NCI-H748 treated with DMSO at 0.1 percent for 48 hours (cell line): Measurements from ENCODE around the gene ERCC1.

Source experiments
- DNase-seq: peaks from one replicate; lab custom pipeline; 2025; lab: John Stamatoyannopoulos, UW

The ERCC1 gene

GRCh38 chr19:45423589-45424190 lies at the start of gene ERCC1:
ERCC1 (minus strand) TSS chr19:45423917; CDS start chr19:45423374, 543 bp downstream.
- peak; percentile 99 for DNase-seq

- no peak for DNase-seq
These were observed 49.6 kb upstream of the ERCC1 start for GRCh38 chr19:45473367-45473681.

GRCh38 chr19:45472563-45473366 lies 49.0 kb upstream of the ERCC1 start:
- DNase-seq: no peak

DNA sequence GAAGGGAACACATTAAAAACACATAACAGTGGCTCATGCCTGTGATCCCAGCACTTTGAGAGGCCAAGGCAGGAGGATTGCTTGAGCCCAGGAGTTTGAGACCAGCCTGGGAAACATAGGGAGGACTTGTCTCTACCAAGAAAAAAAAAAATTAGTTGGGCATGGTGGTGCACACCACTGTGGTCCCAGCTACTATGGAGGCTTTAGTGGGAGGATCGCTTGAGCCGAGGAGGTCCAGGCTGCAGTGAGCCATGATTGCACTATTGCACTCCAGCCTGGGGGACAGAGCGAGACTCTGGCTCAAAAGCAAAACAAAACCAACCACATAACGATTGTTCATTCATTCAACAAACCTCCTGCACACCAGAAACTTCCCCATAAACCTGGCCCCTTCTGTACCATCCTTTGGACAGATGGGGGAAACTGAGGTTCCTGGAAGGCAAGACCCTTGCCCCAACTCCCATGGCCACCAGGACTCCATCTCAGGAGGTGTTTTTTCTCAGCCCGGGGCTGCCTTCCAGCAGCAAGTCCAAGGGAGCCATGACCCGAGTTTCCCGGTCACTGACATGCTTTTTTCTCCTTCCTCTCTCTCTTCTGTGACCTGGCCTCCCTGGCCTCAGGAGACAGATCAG lies 48.3 kb upstream of the ERCC1 start:
- no peak for DNase-seq

DNA sequence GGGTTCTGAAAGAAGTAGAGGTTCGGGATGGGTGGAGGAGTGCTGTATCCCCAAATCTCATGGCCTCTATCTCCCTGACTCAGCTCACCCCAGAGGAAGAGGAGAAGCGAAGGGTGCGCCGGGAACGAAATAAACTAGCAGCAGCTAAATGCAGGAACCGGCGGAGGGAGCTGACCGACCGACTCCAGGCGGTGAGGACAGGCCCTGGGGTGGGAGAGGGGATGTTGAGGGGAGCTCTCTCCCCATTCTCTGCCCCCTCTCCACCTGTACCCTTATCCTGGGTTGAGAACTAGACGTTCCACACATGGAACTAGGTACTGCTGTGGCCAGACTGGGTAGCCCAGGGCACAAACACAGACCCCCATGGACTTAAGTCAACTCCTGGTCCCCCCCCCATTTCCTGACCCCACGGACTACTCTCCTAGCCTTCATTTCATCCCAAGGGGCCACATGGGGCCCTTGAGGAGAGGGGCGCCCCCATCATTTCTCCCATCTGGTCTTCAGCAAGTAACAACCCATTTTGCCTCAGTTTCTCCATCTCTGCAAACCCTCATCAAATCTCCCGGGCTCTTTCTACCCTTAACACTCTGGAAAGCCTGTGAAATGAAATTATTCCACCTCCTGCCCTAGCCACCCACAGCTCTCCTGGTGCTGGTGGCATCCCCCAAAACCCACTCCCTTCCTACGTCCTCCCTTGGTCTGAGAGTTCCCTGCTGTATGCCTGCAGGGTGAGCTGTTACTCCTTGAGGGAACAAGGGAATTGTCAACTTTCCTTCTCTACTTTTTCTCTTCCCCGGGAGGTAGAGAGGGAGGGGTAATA lies 47.6 kb upstream of the ERCC1 start:
- DNase-seq: no peak

DNA sequence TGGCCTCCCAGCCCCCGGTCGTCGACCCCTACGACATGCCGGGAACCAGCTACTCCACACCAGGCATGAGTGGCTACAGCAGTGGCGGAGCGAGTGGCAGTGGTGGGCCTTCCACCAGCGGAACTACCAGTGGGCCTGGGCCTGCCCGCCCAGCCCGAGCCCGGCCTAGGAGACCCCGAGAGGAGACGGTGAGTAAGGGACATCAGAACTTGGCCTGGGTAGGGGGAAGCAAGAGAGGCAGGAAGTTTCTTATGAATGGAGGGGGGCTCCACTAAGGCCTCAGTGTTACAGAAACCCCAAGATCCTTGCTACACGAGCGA lies 47.0 kb upstream of the ERCC1 start:
- no peak for DNase-seq

DNA sequence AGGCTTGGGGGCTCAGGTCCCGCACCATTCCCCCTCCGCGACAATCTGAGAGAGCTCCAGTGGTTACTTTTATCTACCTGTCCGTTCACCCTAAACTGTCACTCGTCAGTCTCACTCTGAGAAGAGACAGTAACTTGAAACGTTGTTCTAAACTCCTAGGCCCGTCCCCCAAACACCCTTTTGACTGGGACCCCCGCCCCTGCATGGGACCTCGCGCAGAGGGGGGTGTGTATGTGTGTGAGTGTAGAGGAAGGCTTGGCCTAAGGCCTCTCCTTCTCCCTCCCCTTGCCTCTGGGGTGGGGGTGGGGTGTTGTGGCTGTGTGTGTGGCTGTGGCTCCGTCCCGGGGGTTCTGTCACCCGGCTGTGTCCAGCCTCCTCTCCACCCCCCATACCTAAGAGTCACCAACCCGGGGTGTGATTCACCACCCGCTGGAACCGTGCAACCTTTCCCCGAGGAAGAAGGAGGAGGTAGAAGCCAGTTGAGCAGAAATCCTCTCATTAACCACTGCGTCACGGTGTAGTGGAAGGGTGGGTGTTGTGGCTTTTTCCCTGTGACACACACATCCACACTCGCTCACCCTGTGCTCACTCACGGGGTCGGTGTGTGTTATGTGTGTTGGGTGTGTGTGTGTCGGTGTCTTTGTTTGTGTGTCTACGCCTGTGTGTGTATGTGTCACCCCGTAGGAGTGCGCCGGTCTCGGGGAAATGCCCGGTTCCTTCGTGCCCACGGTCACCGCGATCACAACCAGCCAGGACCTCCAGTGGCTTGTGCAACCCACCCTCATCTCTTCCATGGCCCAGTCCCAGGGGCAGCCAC lies 46.4 kb upstream of the ERCC1 start:
- DNase-seq: no peak

DNA sequence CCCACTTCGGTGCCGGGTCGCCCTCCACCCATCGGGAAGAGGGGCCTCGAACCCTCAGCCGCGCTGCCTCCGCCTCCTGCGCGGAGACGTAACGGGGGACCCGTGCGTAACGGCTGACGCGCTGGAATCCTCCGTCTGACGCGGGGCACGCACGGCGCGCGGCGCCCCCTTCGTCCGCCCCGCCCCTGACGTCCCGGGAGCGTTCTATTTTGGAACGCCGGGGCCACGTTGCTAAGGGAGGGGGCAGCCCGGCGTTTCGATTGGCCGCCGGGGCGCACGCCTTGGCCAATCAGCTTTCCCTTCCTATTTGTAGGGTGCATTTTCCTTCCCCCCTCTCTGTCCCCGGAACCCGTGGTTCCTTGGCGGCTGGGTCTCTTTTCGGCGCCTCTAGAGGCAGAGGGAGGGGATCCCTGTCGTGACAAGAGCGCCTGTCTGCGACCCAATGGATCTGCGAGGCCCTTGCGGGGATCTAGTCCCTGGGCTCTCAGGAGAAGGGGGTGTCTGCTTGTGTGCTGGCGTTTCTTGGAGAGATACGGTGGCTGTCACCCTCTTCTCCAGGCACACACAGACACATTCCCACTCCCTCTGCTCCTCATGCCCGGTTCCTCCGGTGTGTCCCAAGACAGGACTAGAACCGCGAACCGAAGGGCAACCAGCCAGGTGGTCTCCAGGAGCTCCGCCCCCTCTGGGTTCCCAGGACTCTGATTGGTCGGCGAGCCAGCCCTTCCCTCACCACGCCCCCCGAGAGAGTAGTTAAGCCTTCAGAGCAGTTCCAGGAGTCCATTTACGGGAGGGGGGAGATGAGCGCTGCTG lies 45.6 kb upstream of the ERCC1 start:
- peak; percentile 80 for DNase-seq

DNA sequence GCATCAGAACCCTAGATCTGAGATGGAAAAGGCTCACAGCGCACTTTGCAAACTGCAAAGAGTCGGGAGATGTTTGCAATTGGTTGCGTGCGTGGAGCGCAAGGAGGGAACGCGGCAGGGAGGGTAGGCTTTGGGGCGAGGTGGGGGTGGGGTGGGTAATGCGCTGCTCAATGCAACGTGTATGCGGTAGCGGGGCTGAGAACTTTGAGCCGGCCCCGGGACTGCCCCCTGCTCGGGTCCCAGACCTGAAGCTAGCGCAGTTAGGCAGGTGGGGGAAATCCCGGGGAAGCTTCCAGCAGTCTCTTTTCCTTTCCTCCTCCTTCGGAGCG lies 45.0 kb upstream of the ERCC1 start:
- no peak for DNase-seq

DNA sequence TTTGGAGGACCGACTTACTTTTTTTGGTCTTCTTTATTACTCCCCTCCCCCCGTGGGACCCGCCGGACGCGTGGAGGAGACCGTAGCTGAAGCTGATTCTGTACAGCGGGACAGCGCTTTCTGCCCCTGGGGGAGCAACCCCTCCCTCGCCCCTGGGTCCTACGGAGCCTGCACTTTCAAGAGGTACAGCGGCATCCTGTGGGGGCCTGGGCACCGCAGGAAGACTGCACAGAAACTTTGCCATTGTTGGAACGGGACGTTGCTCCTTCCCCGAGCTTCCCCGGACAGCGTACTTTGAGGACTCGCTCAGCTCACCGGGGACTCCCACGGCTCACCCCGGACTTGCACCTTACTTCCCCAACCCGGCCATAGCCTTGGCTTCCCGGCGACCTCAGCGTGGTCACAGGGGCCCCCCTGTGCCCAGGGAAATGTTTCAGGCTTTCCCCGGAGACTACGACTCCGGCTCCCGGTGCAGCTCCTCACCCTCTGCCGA lies 44.5 kb upstream of the ERCC1 start:
- DNase-seq: no peak

DNA sequence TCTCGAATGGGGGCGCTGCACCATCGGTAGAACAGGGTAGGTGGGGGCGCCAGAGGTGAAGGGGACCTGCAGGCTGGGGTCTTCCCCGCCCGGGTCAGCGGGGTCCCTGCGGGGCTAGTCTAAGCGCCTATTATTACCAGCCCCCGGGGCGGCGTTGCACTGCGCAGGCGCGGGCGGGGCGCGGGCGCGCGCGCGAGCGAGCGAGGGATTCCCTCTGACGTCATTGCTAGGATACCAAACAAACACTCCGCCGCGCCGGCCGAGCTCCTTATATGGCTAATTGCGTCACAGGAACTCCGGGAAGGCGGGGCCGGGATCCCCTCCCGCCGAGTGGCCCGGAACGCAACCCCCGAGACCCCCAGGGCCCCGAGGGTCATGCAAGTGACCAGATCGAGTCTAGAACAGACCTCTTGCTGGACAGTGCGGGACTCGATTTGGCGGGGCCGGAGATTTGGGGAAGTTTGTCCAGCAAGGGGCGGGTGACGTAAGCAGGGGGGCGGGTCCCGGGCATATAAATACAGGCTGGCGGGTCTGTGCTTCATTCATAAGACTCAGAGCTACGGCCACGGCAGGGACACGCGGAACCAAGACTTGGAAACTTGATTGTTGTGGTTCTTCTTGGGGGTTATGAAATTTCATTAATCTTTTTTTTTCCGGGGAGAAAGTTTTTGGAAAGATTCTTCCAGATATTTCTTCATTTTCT lies 43.9 kb upstream of the ERCC1 start, which contains the start of gene FOSB:
FOSB (plus strand) TSS at position 541 of the 703 bp plus-strand sequence. CDS start 591 bp downstream, outside the sequence.
- peak; percentile 91 for DNase-seq

DNA sequence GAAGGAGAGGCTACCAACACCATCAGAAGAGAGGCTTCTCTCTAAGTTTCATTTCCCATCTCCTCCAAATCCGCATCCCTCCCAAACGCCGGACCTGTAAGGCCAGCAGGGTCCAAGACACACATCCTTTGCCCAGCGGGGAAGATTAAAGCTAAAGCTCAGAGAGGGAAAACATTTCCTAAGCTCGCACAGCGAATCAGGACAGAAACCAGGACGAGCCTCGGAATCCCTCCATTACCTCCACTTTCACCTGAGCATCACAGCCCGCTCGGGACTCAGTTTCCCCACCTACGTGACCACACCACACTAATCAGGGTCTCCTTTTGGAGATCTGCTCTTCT lies 43.4 kb upstream of the ERCC1 start:
- peak; percentile 48 for DNase-seq

DNA sequence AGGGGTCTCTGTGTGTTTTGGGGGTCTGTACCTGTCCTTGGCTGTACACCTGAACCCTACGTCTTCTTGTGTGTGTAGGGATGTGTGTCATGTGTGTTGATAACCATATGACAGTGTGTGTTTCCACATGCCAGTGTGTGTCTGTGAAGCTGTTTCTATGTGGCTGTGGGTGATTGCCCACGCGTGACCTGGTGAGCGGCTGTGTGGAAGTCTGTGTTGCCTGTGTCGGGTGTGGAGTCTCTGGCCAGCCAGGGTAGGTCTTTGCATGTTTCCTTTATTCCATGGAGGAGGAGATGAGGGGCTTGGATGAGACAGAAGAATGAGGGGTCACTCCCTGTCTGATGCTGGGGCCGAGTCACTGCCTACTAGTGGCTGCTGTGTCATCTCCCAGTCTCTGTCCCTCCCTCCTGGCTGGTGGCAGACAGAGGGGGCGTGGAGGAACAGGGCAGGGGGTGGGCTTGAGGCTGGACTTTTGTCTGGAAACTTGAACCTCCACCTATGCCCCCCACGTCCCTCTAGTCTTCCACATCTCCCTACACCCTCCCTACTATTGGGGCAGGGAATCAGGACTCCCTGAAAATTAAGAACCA lies 41.2 kb upstream of the ERCC1 start:
- no peak for DNase-seq

DNA sequence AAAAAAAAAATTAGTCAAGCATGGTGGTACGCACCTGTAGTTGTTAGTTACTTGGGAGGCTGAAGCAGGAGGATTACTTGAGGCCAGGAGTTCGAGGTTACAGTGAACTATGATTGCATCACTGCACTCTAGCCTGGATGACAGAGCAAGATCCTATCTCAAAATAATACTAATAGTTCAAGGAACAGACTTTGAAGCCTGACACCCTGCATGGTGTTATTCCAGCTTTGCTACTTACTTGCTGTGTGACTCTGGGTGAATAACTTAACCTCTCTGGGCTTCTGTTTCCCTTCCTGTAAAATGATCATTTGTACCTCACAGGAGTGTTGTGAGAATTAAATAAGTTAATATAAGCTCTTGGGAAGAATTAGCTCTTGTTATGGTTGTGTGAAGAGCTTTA lies 40.6 kb upstream of the ERCC1 start:
- no peak for DNase-seq

- no peak for DNase-seq
These were observed 39.5 kb upstream of the ERCC1 start for GRCh38 chr19:45463241-45463640.

GRCh38 chr19:45462174-45462573 lies 38.5 kb upstream of the ERCC1 start:
- DNase-seq: no peak

DNA sequence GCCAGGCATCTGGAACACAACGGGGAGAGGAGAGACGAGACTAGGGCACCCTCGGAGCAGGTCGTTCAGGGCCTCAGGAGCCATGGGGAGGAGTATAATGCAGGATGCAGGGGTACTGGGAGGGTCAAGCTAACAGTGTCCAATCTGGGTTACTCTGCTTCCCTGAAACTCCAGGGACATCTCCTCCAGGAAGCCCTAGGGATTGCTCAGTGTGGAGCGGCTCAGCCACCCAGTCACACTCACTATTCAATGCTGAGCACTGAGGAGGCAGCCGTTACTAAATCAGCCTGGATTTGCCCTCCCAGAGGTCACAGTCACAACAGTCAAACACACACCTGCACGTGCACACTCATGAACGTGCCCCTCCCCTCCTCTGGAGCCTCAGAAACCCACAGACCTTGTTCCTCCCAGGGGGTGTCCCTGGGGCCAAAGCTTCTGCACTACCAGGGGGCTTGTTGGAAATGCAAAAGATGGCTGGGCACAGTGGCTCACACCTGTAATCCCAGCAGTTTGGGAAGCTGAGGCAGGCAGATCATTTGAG lies 37.2 kb upstream of the ERCC1 start:
- no peak for DNase-seq

- no peak for DNase-seq
These were observed 34.1 kb upstream of the ERCC1 start for GRCh38 chr19:45457776-45458175.

DNA sequence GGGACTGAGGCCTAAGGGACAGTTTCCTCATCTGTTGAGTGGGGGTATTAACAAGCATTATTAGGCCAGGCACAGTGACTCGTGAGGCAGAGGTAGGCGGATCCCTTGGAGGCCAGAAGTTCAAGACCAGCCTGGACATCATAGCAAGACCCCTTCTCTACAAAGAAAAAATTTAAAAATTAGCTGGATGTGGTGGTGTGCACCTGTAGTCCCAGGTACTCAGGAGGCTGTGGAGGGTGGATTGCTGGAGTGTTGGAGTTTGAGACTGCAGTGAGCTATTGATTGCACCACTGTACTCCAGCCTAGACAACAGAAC lies 32.7 kb upstream of the ERCC1 start:
- no peak for DNase-seq
